ENCODE results near the gene PTGDR2. TPM values are rescaled to one million over a fixed set of nuclear protein-coding genes. Genes with fewer than 3 reads are reported as not detected.

The PTGDR2 gene
- total RNA-seq, 1 experiment from 2014 or later = not detected

Other genes with a start within 250 kb of the PTGDR2 start
- not detected in 2 replicates for gene MS4A8, start 156.3 kb downstream of the PTGDR2 start, total RNA-seq (2014; rRNA removed; shearing (Covaris generic))
- gene MS4A18, start 131.2 kb downstream of the PTGDR2 start, total RNA-seq (2014; rRNA removed; shearing (Covaris generic)) = not detected in 2 replicates
- not detected in 2 replicates for gene MS4A15, start 99.1 kb downstream of the PTGDR2 start, total RNA-seq (2014; rRNA removed; shearing (Covaris generic))
- gene MS4A10, start 70.6 kb downstream of the PTGDR2 start, total RNA-seq (2014; rRNA removed; shearing (Covaris generic)) = not detected in 2 replicates
- gene CCDC86, start 13.8 kb downstream of the PTGDR2 start, total RNA-seq (2014; rRNA removed; shearing (Covaris generic)) = 9.2 and 9.6 TPM in 2 replicates
- not detected in 2 replicates for gene ZP1, start 11.6 kb upstream of the PTGDR2 start, total RNA-seq (2014; rRNA removed; shearing (Covaris generic))
- 42.3 and 52.7 TPM in 2 replicates for gene PRPF19, start 50.6 kb upstream of the PTGDR2 start, total RNA-seq (2014; rRNA removed; shearing (Covaris generic))
- gene TMEM109, start 58.2 kb upstream of the PTGDR2 start, total RNA-seq (2014; rRNA removed; shearing (Covaris generic)) = 43.5 and 52.9 TPM in 2 replicates
- gene TMEM132A, start 68.5 kb upstream of the PTGDR2 start, total RNA-seq (2014; rRNA removed; shearing (Covaris generic)) = 35.0 and 36.2 TPM in 2 replicates
- 0.75 and 1.1 TPM in 2 replicates for gene SLC15A3, start 96.2 kb upstream of the PTGDR2 start, total RNA-seq (2014; rRNA removed; shearing (Covaris generic))
- gene CD6, start 115.7 kb upstream of the PTGDR2 start, total RNA-seq (2014; rRNA removed; shearing (Covaris generic)) = not detected in 2 replicates
- gene CD5, start 246.5 kb upstream of the PTGDR2 start, total RNA-seq (2014; rRNA removed; shearing (Covaris generic)) = not detected in 2 replicates

Data from SK-MEL-5 (cell line).